AG04450 (cell line): ENCODE measurements around the gene LGALS3BP. TPM values are rescaled to one million over a fixed set of nuclear protein-coding genes. Genes with fewer than 3 reads are reported as not detected.
A peak's percentile ranks its signal among the peaks of the same experiment; 100 is the strongest.

Experiments used
- CTCF ChIA-PET: fragments of 300-600, 350-600 bp; formaldehyde crosslinking; extraction: SDS; loops from one replicate; lab custom pipeline; 2022; ENCODE audit warnings: antibody characterized with exemption, inconsistent platforms; lab: Charles Lee
- POLR2A ChIA-PET: fragments of 350-600 bp; formaldehyde crosslinking; extraction: SDS; loops from one replicate; lab custom pipeline; 2021; ENCODE audit warnings: antibody characterized with exemption, inconsistent platforms; lab: Yijun Ruan, JAX
- DNase-seq: peaks from one replicate; pipeline ENCODE4 v3.0.0-alpha.2; 2011; ENCODE audit warnings: low read depth, low spot score
- H3K27ac ChIP-seq: one replicate; pipeline ENCODE4 v1.5.1; 2012; ENCODE audit warnings: low read depth, low read length, control low read depth
- H3K27me3 ChIP-seq: one replicate; pipeline ENCODE4 v1.6.0; 2012; ENCODE audit warnings: low read length; ENCODE audit not compliant: control insufficient read depth, insufficient read depth
- H3K4me3 ChIP-seq: 2 replicates; pipeline ENCODE4 v1.5.1; 2011; ENCODE audit warnings: mild to moderate bottlenecking, low read depth, low read length, control low read depth
- H3K9me3 ChIP-seq: 2 replicates; pipeline ENCODE4 v1.5.1; 2012; ENCODE audit warnings: low read length; ENCODE audit not compliant: control insufficient read depth, insufficient read depth
- CTCF ChIP-seq: IDR thresholded peaks from 2 replicates; pipeline ENCODE4 v1.5.1; 2011; ENCODE audit warnings: low read depth, low read length, control low read depth, inconsistent platforms
- polyA plus RNA-seq: library from polyadenylated mRNA; depleted of rRNA; stranded (reverse); fragments of >200 nt; gene quantifications from 2 replicates; pipeline ENCODE4 v1.2.3, GENCODE V29; 2011

The LGALS3BP gene
- polyA plus RNA-seq, 1 experiment: 126 TPM

GRCh38 chr17:78953356-78954350 lies 26.1 kb downstream of the LGALS3BP start:
- ChIA-PET CTCF (interaction anchor here (2.0 to 2.7 kb wide), 2 partner anchors 18 to 88 kb away, joined by 8 to 14 read pairs; no protein-coding TSS in a partner anchor), POLR2A (interaction anchor here (1.8 to 1.9 kb wide), 2 partner anchors 13 to 20 kb away, joined by 4 to 5 read pairs; no protein-coding TSS in a partner anchor)
- H3K27ac ChIP-seq: no peak overlapping the region
- H3K27me3 ChIP-seq: no peaks in the 10 kb centered on the region
- no peak overlapping the region for H3K4me3 ChIP-seq
- DNase-seq: no peak
- no peak for TF ChIP-seq CTCF
- peaks cover 22% of the 10 kb centered on the region for H3K9me3 ChIP-seq

GRCh38 chr17:78952706-78953105 lies 27.0 kb downstream of the LGALS3BP start:
- H3K9me3 ChIP-seq: peaks cover 22% of the 10 kb centered on the region
- TF ChIP-seq CTCF: no peak
- POLR2A ChIA-PET: interaction anchor here (1.8 kb wide), 1 partner anchor 12 kb away, joined by 4 read pairs; no protein-coding TSS in a partner anchor
- CTCF ChIA-PET: interaction anchor here (1.4 to 2.7 kb wide), 3 partner anchors 12 to 87 kb away, joined by 3 to 14 read pairs (median 8); no protein-coding TSS in a partner anchor
- DNase-seq: no peak
- no peak overlapping the region for H3K4me3 ChIP-seq
- no peak overlapping the region for H3K27ac ChIP-seq
- no peaks in the 10 kb centered on the region for H3K27me3 ChIP-seq

GRCh38 chr17:78951967-78952551 lies 27.7 kb downstream of the LGALS3BP start:
- DNase-seq: no peak
- H3K27me3 ChIP-seq: no peaks in the 10 kb centered on the region
- CTCF ChIA-PET: interaction anchor here (1.4 to 2.7 kb wide), 3 partner anchors 13 to 86 kb away, joined by 3 to 14 read pairs (median 8); no protein-coding TSS in a partner anchor
- peaks cover 22% of the 10 kb centered on the region for H3K9me3 ChIP-seq
- POLR2A ChIA-PET: interaction anchor here (0.6 to 1.0 kb wide), 3 partner anchors 15 to 86 kb away, joined by 3 to 6 read pairs (median 3); no protein-coding TSS in a partner anchor
- H3K4me3 ChIP-seq: no peak overlapping the region
- peak overlapping the region; percentile 31 for H3K27ac ChIP-seq
- TF ChIP-seq CTCF: no peak

GRCh38 chr17:78950870-78951269 lies 28.9 kb downstream of the LGALS3BP start:
- ChIA-PET POLR2A (no interaction called here), CTCF (no interaction called here)
- no peak for DNase-seq
- no peaks in the 10 kb centered on the region for H3K27me3 ChIP-seq
- H3K27ac ChIP-seq: no peak overlapping the region
- H3K4me3 ChIP-seq: no peak overlapping the region
- peaks cover 22% of the 10 kb centered on the region for H3K9me3 ChIP-seq
- no peak for TF ChIP-seq CTCF
